ENCODE data around the gene NUDT15.

Gene NUDT15

GRCh38 chr13:47997384-47997783 is 40.1 kb upstream of the NUDT15 start:
- Histone ChIP-seq H3K23ac (ENCODE audit: low read length) (no peak overlapping the region), H2BK120ac (ENCODE audit: insufficient read depth, low read length, poor library complexity) (no peak overlapping the region), H3K9ac (ENCODE audit: low read length) (no peak overlapping the region), H3K4me1 (ENCODE audit: control insufficient read depth in 1 of 2, insufficient read depth in 2 of 2, low read length in 2 of 2) (peaks cover 5 to 6% of the 10 kb centered on the region in 2 experiments), H3K79me1 (ENCODE audit: low read length) (peaks cover 5% of the 10 kb centered on the region), H3K27me3 (ENCODE audit: insufficient read depth, low read length) (no peaks in the 10 kb centered on the region), H3K9me3 (ENCODE audit: insufficient read depth, low read depth, low read length) (no peaks in the 10 kb centered on the region), H3K4me2 (ENCODE audit: low read length) (no peak overlapping the region), H4K91ac (ENCODE audit: low read depth, low read length) (no peak overlapping the region), H2BK12ac (ENCODE audit: low read length) (no peak overlapping the region), H3K18ac (ENCODE audit: low read length) (no peak overlapping the region), H3K79me2 (ENCODE audit: control insufficient read depth, insufficient read depth, low read length, poor library complexity) (peaks cover 6% of the 10 kb centered on the region), H2AK5ac (ENCODE audit: low read length) (no peak overlapping the region), H3K4me3 (ENCODE audit: low read depth, low read length) (no peak overlapping the region), H4K8ac (ENCODE audit: low read depth, low read length) (no peak overlapping the region), H2BK5ac (ENCODE audit: low read depth, low read length, poor library complexity) (no peak overlapping the region), H2AFZ (ENCODE audit: insufficient read depth, low read length, poor library complexity) (no peak overlapping the region), H3K36me3 (ENCODE audit: control insufficient read depth in 1 of 2, insufficient read depth in 2 of 2, low read length in 2 of 2) (peaks cover 0 to 3% of the 10 kb centered on the region in 2 experiments), H3K14ac (ENCODE audit: low read length) (no peak overlapping the region), H3K27ac (ENCODE audit: low read depth, low read length) (no peak overlapping the region), H3K4ac (ENCODE audit: low read depth, low read length) (no peak overlapping the region), H4K12ac (ENCODE audit: low read depth, low read length) (no peak overlapping the region)
- no CpG with 5 or more reads among the region's 2 CpGs for WGBS (ENCODE audit: extremely low coverage, insufficient coverage, insufficient read length)
- no peak for DNase-seq

DNA sequence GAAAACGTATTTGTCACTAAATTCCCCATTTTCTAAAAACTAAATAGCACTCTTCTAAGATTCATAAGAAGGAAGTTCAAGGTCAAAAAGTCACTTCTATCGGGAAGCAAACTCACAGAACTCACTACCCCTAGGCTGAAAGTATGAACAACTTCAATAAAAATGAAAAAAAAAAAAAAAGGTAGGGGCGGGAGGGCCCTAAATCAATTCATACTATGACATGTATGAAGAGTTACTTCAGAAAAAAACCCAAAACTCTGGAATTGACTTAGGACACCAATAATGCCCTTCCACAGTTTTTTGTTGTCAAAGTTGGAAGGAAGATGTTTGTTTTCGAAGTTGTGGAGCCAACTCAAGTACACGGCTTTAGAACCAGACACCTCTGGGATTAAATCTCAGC is 37.6 kb upstream of the NUDT15 start:
- Histone ChIP-seq H4K91ac (ENCODE audit: low read depth, low read length) (no peak overlapping the region), H3K79me2 (ENCODE audit: control insufficient read depth, insufficient read depth, low read length, poor library complexity) (peaks cover 6% of the 10 kb centered on the region), H3K18ac (ENCODE audit: low read length) (no peak overlapping the region), H2BK120ac (ENCODE audit: insufficient read depth, low read length, poor library complexity) (no peak overlapping the region), H3K4me3 (ENCODE audit: low read depth, low read length) (no peak overlapping the region), H3K4ac (ENCODE audit: low read depth, low read length) (no peak overlapping the region), H3K4me1 (ENCODE audit: control insufficient read depth in 1 of 2, insufficient read depth in 2 of 2, low read length in 2 of 2) (peaks cover 5 to 6% of the 10 kb centered on the region in 2 experiments), H3K9me3 (ENCODE audit: insufficient read depth, low read depth, low read length) (no peaks in the 10 kb centered on the region), H2BK12ac (ENCODE audit: low read length) (no peak overlapping the region), H3K4me2 (ENCODE audit: low read length) (peak overlapping the region; percentile 90), H2AFZ (ENCODE audit: insufficient read depth, low read length, poor library complexity) (no peak overlapping the region), H3K23ac (ENCODE audit: low read length) (no peak overlapping the region), H3K9ac (ENCODE audit: low read length) (no peak overlapping the region), H3K27me3 (ENCODE audit: insufficient read depth, low read length) (no peaks in the 10 kb centered on the region), H3K27ac (ENCODE audit: low read depth, low read length) (no peak overlapping the region), H4K12ac (ENCODE audit: low read depth, low read length) (no peak overlapping the region), H2AK5ac (ENCODE audit: low read length) (no peak overlapping the region), H3K36me3 (ENCODE audit: control insufficient read depth in 1 of 2, insufficient read depth in 2 of 2, low read length in 2 of 2) (no peaks in the 10 kb centered on the region), H2BK5ac (ENCODE audit: low read depth, low read length, poor library complexity) (no peak overlapping the region), H3K79me1 (ENCODE audit: low read length) (peaks cover 5% of the 10 kb centered on the region), H4K8ac (ENCODE audit: low read depth, low read length) (no peak overlapping the region), H3K14ac (ENCODE audit: low read length) (no peak overlapping the region)
- DNase-seq: no peak
- no CpG with 5 or more reads among the region's 5 CpGs for WGBS (ENCODE audit: extremely low coverage, insufficient coverage, insufficient read length)

DNA sequence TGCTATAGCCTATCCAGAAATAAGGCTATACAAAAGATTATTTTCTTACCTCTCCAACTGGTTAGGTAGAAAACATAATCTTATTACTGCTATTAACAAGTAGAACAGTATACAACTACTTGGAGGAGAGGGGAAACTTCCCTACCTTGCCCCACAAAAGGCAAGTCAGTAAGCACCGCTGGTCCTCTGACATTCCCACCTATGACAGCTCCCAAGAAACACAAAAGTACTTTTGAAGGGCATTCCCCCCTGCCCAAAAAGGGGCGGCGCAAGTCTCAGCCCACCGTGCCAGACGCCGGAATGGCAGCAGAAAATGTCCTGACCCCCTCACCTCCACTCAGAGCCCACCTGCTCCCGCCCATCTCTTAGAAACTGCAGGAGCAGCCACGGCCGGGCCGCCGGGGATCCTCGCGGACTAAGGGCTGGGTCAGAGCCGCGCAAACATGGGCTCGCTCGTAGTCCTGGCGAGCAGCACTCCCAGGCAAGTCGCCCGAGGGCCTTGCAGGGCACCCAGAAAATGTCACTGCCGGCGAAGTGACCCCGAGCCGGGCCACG is 36.9 kb upstream of the NUDT15 start:
- no peak overlapping the region for H3K27ac ChIP-seq (ENCODE audit: low read depth, low read length)
- H3K79me2 ChIP-seq (ENCODE audit: control insufficient read depth, insufficient read depth, low read length, poor library complexity): peaks cover 6% of the 10 kb centered on the region
- peak overlapping the region; percentile 95 for H3K4me3 ChIP-seq (ENCODE audit: low read depth, low read length)
- no peak overlapping the region for H3K23ac ChIP-seq (ENCODE audit: low read length)
- DNase-seq: peak in 1 of 2 donors; percentile 23
- H3K4ac ChIP-seq (ENCODE audit: low read depth, low read length): peak overlapping the region; percentile 98
- H3K4me2 ChIP-seq (ENCODE audit: low read length): peak overlapping the region; percentile 90
- peak overlapping the region; percentile 100 for H4K12ac ChIP-seq (ENCODE audit: low read depth, low read length)
- peak overlapping the region; percentile 76 for H2BK5ac ChIP-seq (ENCODE audit: low read depth, low read length, poor library complexity)
- H3K9ac ChIP-seq (ENCODE audit: low read length): peak overlapping the region; percentile 93
- H3K79me1 ChIP-seq (ENCODE audit: low read length): peaks cover 5% of the 10 kb centered on the region
- peak overlapping the region; percentile 97 for H3K14ac ChIP-seq (ENCODE audit: low read length)
- H2BK12ac ChIP-seq (ENCODE audit: low read length): peak overlapping the region; percentile 17
- H2AFZ ChIP-seq (ENCODE audit: insufficient read depth, low read length, poor library complexity): peak overlapping the region; percentile 99
- H4K8ac ChIP-seq (ENCODE audit: low read depth, low read length): peak overlapping the region; percentile 99
- no peaks in the 10 kb centered on the region for H3K36me3 ChIP-seq (ENCODE audit: control insufficient read depth in 1 of 2, insufficient read depth in 2 of 2, low read length in 2 of 2)
- H3K4me1 ChIP-seq (ENCODE audit: control insufficient read depth in 1 of 2, insufficient read depth in 2 of 2, low read length in 2 of 2): peaks cover 5 to 6% of the 10 kb centered on the region in 2 experiments
- H2AK5ac ChIP-seq (ENCODE audit: low read length): peak overlapping the region; percentile 53
- H4K91ac ChIP-seq (ENCODE audit: low read depth, low read length): peak overlapping the region; percentile 93
- peak overlapping the region; percentile 99 for H3K18ac ChIP-seq (ENCODE audit: low read length)
- no CpG with 5 or more reads among the region's 25 CpGs for WGBS (ENCODE audit: extremely low coverage, insufficient coverage, insufficient read length)
- no peaks in the 10 kb centered on the region for H3K9me3 ChIP-seq (ENCODE audit: insufficient read depth, low read depth, low read length)
- H2BK120ac ChIP-seq (ENCODE audit: insufficient read depth, low read length, poor library complexity): peak overlapping the region; percentile 93
- H3K27me3 ChIP-seq (ENCODE audit: insufficient read depth, low read length): no peaks in the 10 kb centered on the region

DNA sequence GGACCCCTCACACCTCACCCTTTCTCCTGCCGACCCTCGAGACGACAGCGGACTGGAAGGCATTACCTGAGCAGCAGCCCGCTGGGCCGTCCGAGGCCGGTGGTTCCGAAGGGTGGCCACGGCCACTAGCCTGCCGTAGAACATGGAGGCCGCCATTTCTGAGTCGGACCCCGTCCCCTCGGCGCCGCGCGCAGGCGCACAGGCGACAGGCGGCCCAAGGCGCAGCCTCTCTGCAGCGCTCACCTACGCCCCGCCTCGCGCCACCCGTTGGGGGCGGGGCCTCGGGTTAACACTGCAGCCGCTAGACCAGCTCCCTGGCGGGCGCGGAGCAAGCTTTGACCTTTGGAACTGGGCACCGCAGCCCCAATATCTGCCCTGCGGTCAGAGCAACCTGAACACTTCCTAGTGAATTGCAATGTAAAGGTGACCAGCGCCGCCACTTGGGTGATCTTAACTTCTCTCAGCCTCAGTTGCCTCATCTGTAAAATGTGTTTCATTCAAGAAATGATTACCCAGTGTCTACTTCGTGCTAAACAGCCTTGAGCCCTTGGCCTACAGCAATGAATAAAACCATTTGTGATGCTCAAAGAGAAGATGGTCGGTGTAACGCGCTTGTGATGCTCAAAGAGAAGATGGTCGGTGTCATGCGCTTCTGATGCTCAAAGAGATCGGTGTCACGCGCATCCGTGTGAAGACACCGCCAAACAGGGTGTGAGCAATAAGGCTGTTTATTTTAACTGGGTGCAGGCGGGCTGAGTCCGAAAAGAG is 36.2 kb upstream of the NUDT15 start, which contains the start of gene SUCLA2:
TSS of gene SUCLA2 (minus strand) at position 160 of the 768 bp plus-strand sequence. CDS start at position 156, 4 bp downstream.
- Histone ChIP-seq H3K4me2 (ENCODE audit: low read length) (peak within 1 kb of the TSS; percentile 92), H4K8ac (ENCODE audit: low read depth, low read length) (peak within 1 kb of the TSS; percentile 99), H3K27ac (ENCODE audit: low read depth, low read length) (no peak within 1 kb of the TSS), H2BK120ac (ENCODE audit: insufficient read depth, low read length, poor library complexity) (peak within 1 kb of the TSS; percentile 93), H2BK12ac (ENCODE audit: low read length) (peak within 1 kb of the TSS; percentile 17), H3K18ac (ENCODE audit: low read length) (peak within 1 kb of the TSS; percentile 99), H3K36me3 (ENCODE audit: control insufficient read depth in 1 of 2, insufficient read depth in 2 of 2, low read length in 2 of 2) (no peaks in the 10 kb centered on the region), H3K9ac (ENCODE audit: low read length) (peak within 1 kb of the TSS; percentile 93), H3K23ac (ENCODE audit: low read length) (no peak within 1 kb of the TSS), H3K14ac (ENCODE audit: low read length) (peak within 1 kb of the TSS; percentile 97), H2AK5ac (ENCODE audit: low read length) (peak within 1 kb of the TSS; percentile 53), H2AFZ (ENCODE audit: insufficient read depth, low read length, poor library complexity) (peak within 1 kb of the TSS; percentile 99), H4K91ac (ENCODE audit: low read depth, low read length) (peak within 1 kb of the TSS; percentile 93), H4K12ac (ENCODE audit: low read depth, low read length) (peak within 1 kb of the TSS; percentile 100), H3K4me1 (ENCODE audit: control insufficient read depth in 1 of 2, insufficient read depth in 2 of 2, low read length in 2 of 2) (peaks cover 5 to 6% of the 10 kb centered on the region in 2 experiments), H3K9me3 (ENCODE audit: insufficient read depth, low read depth, low read length) (no peaks in the 10 kb centered on the region), H3K79me2 (ENCODE audit: control insufficient read depth, insufficient read depth, low read length, poor library complexity) (peaks cover 6% of the 10 kb centered on the region), H3K4ac (ENCODE audit: low read depth, low read length) (peak within 1 kb of the TSS; percentile 98), H3K4me3 (ENCODE audit: low read depth, low read length) (peak within 1 kb of the TSS; percentile 95), H3K27me3 (ENCODE audit: insufficient read depth, low read length) (no peaks in the 10 kb centered on the region), H3K79me1 (ENCODE audit: low read length) (peaks cover 5% of the 10 kb centered on the region), H2BK5ac (ENCODE audit: low read depth, low read length, poor library complexity) (peak within 1 kb of the TSS; percentile 76)
- WGBS (ENCODE audit: extremely low coverage, insufficient coverage, insufficient read length): no CpG with 5 or more reads among the region's 52 CpGs
- DNase-seq: peak; percentile 94 to 97

All from trophoblast cell (in vitro differentiated cells and primary cell).